ENCODE results near the gene SPAG9.
A peak's percentile ranks its signal among the peaks of the same experiment; 100 is the strongest.

Gene SPAG9

GRCh38 chr17:50977487-50978159, 143.0 kb downstream of the SPAG9 start:
- DNase-seq: no peak

- no peak for DNase-seq
Measured at GRCh38 chr17:50976951-50977472, 143.7 kb downstream of the SPAG9 start.

- no peak for DNase-seq
Measured at GRCh38 chr17:50973557-50974494, 146.8 kb downstream of the SPAG9 start.

- DNase-seq: no peak
Measured at GRCh38 chr17:50972577-50972976, 148.1 kb downstream of the SPAG9 start.

GRCh38 chr17:50967795-50968194, 152.9 kb downstream of the SPAG9 start:
- DNase-seq: no peak

GRCh38 chr17:50966163-50966666, 154.5 kb downstream of the SPAG9 start:
- no peak for DNase-seq

GRCh38 chr17:50963139-50963538, 157.5 kb downstream of the SPAG9 start:
- no peak for DNase-seq

GRCh38 chr17:50961282-50962220, 159.1 kb downstream of the SPAG9 start:
- DNase-seq: no peak

- no peak for DNase-seq
Measured at GRCh38 chr17:50959341-50959740, 161.3 kb downstream of the SPAG9 start.

GRCh38 chr17:50957600-50958575, 162.8 kb downstream of the SPAG9 start:
- no peak for DNase-seq

- DNase-seq: peak; percentile 62
Measured at GRCh38 chr17:50956750-50957523, 163.7 kb downstream of the SPAG9 start.

- no peak for DNase-seq
Measured at GRCh38 chr17:50956409-50956749, 164.3 kb downstream of the SPAG9 start.

GRCh38 chr17:50955667-50956120, 165.0 kb downstream of the SPAG9 start:
- no peak for DNase-seq

- DNase-seq: no peak
Measured at GRCh38 chr17:50955160-50955559, 165.5 kb downstream of the SPAG9 start.

GRCh38 chr17:50954641-50955121, 166.0 kb downstream of the SPAG9 start:
- DNase-seq: no peak

GRCh38 chr17:50953831-50954601, 166.7 kb downstream of the SPAG9 start:
- DNase-seq: no peak

GRCh38 chr17:50953518-50953830, 167.2 kb downstream of the SPAG9 start:
- no peak for DNase-seq

GRCh38 chr17:50952889-50953288, 167.8 kb downstream of the SPAG9 start:
- no peak for DNase-seq

GRCh38 chr17:50952013-50952412, 168.7 kb downstream of the SPAG9 start:
- no peak for DNase-seq
